Measurements from ENCODE around the gene LRMDA. TPM values are rescaled to one million over a fixed set of nuclear protein-coding genes. Genes with fewer than 3 reads are reported as not detected.
A peak's percentile ranks its signal among the peaks of the same experiment; 100 is the strongest.

Gene LRMDA
- polyA plus RNA-seq, 3 donors, result 39.8 to 59.6 (median 56.4) TPM

GRCh38 chr10:75801121-75801520 is 369.7 kb downstream of the LRMDA start:
- Histone ChIP-seq H3K4me2 (replicated peaks; ENCODE audit: extremely low read depth, low read length, poor library complexity, severe bottlenecking) (no peak overlapping the region), H2AFZ (ENCODE audit: insufficient read depth, low read depth, low read length, poor library complexity, severe bottlenecking) (no peak overlapping the region), H3K27ac (ENCODE audit: low read depth in 1 of 2, low read length in 2 of 2) (no peak overlapping the region), H3K27me3 (ENCODE audit: control insufficient read depth in 2 of 2, insufficient read depth in 2 of 2, low read length in 2 of 2) (no peaks in the 10 kb centered on the region), H3K79me2 (ENCODE audit: insufficient read depth, low read length) (no peaks in the 10 kb centered on the region), H3K4me3 (replicated peaks in 1 of 3; ENCODE audit: low read depth in 2 of 3, low read length in 3 of 3) (no peak overlapping the region), H3K36me3 (replicated peaks in 1 of 2; ENCODE audit: control insufficient read depth in 1 of 2, insufficient read depth in 2 of 2, low read length in 2 of 2) (peaks cover 0 to 10% of the 10 kb centered on the region in 2 donors), H3K9me3 (replicated peaks in 1 of 2; ENCODE audit: control insufficient read depth in 1 of 2, insufficient read depth in 1 of 2, low read length in 2 of 2) (peaks cover 6% of the 10 kb centered on the region in 2 donors), H3K9ac (ENCODE audit: insufficient read depth, low read length, poor library complexity, severe bottlenecking) (no peak overlapping the region), H3K4me1 (ENCODE audit: control insufficient read depth in 1 of 2, insufficient read depth in 2 of 2, low read length in 2 of 2) (no peaks in the 10 kb centered on the region), H4K20me1 (ENCODE audit: insufficient read depth, low read length) (no peaks in the 10 kb centered on the region)
- 100% methylated on average over 1 of the region's 1 CpG for WGBS (ENCODE audit: insufficient coverage)
- intact Hi-C loops (cut with micrococcal nuclease), result no loop called here
- Mint-ChIP-seq H3K36me3 (peaks cover 10 to 16% of the 10 kb centered on the region in 2 donors), H3K27me3 (ENCODE audit: low read depth in 3 of 3) (no peaks in the 10 kb centered on the region), H3K27ac (peak overlapping the region in 1 of 7 donors; percentile 54), H3K4me1 (no peaks in the 10 kb centered on the region), H3K9me3 (peaks cover 2 to 10% (median 5%) of the 10 kb centered on the region in 7 donors), H3K4me3 (no peak overlapping the region)
- no peak for TF ChIP-seq CTCF (IDR thresholded peaks at IDR 0.05)
- no peak for DNase-seq

GRCh38 chr10:75801661-75802060 is 370.2 kb downstream of the LRMDA start:
- H3K36me3 Mint-ChIP-seq, result peaks cover 10 to 16% of the 10 kb centered on the region in 2 donors
- WGBS (ENCODE audit: insufficient coverage), result 97% methylated on average over 3 of the region's 3 CpGs
- H3K4me2 ChIP-seq (replicated peaks; ENCODE audit: extremely low read depth, low read length, poor library complexity, severe bottlenecking), result no peak overlapping the region

More at GRCh38 chr10:75801661-75802060, 370.2 kb downstream of the LRMDA start:
- Histone ChIP-seq H3K27me3 (ENCODE audit: control insufficient read depth in 2 of 2, insufficient read depth in 2 of 2, low read length in 2 of 2) (no peaks in the 10 kb centered on the region), H3K79me2 (ENCODE audit: insufficient read depth, low read length) (no peaks in the 10 kb centered on the region), H3K36me3 (replicated peaks in 1 of 2; ENCODE audit: control insufficient read depth in 1 of 2, insufficient read depth in 2 of 2, low read length in 2 of 2) (peaks cover 0 to 10% of the 10 kb centered on the region in 2 donors), H3K9ac (ENCODE audit: insufficient read depth, low read length, poor library complexity, severe bottlenecking) (no peak overlapping the region), H3K9me3 (replicated peaks in 1 of 2; ENCODE audit: control insufficient read depth in 1 of 2, insufficient read depth in 1 of 2, low read length in 2 of 2) (peaks cover 2 to 3% of the 10 kb centered on the region in 2 donors), H2AFZ (ENCODE audit: insufficient read depth, low read depth, low read length, poor library complexity, severe bottlenecking) (no peak overlapping the region), H3K27ac (ENCODE audit: low read depth in 1 of 2, low read length in 2 of 2) (no peak overlapping the region), H3K4me3 (replicated peaks in 1 of 3; ENCODE audit: low read depth in 2 of 3, low read length in 3 of 3) (no peak overlapping the region), H3K4me1 (ENCODE audit: control insufficient read depth in 1 of 2, insufficient read depth in 2 of 2, low read length in 2 of 2) (no peaks in the 10 kb centered on the region), H4K20me1 (ENCODE audit: insufficient read depth, low read length) (no peaks in the 10 kb centered on the region)
- no peak overlapping the region for H3K4me3 Mint-ChIP-seq
- no peak for DNase-seq
- H3K27me3 Mint-ChIP-seq (ENCODE audit: low read depth in 3 of 3), result no peaks in the 10 kb centered on the region
- TF ChIP-seq CTCF (IDR thresholded peaks at IDR 0.05), result no peak
- H3K4me1 Mint-ChIP-seq, result no peaks in the 10 kb centered on the region
- H3K9me3 Mint-ChIP-seq, result peaks cover under 1 to 4% (median 2%) of the 10 kb centered on the region in 7 donors
- no peak overlapping the region for H3K27ac Mint-ChIP-seq
- intact Hi-C loops (cut with micrococcal nuclease), result no loop called here

Data from CD14-positive monocyte (primary cell).